Nephron progenitor cell (in vitro differentiated cells): ENCODE data around the gene SSH3.

Source experiments
- DNase-seq: peaks from one replicate; pipeline ENCODE4 v3.0.0; 2021
- H3K27ac Mint-ChIP-seq: 2 replicates; pipeline ENCODE4 v1.8.0; 2021; ENCODE audit warnings: mild to moderate bottlenecking, moderate library complexity, mixed read lengths
- H3K27me3 Mint-ChIP-seq: 2 replicates; pipeline ENCODE4 v1.8.0; 2021; ENCODE audit warnings: mild to moderate bottlenecking, low read depth, mixed read lengths; ENCODE audit not compliant: poor library complexity
- H3K36me3 Mint-ChIP-seq: 2 replicates; pipeline ENCODE4 v1.8.0; 2021; ENCODE audit warnings: low read depth, mixed read lengths
- H3K4me1 Mint-ChIP-seq: 2 replicates; pipeline ENCODE4 v1.8.0; 2021; ENCODE audit warnings: mixed read lengths
- H3K4me3 Mint-ChIP-seq: 2 replicates; pipeline ENCODE4 v1.8.0; 2021; ENCODE audit warnings: mild to moderate bottlenecking, moderate library complexity, mixed read lengths
- H3K9me3 Mint-ChIP-seq: 2 replicates; pipeline ENCODE4 v1.8.0; 2021; ENCODE audit warnings: mild to moderate bottlenecking, moderate library complexity, mixed read lengths
- TF ChIP-seq, protein P1 (sequence below): fragments of 200-600 bp; sonication (generic); IDR thresholded peaks from 2 replicates; pipeline ENCODE4 v1.5.0; 2021; ENCODE audit warnings: antibody characterized with exemption

SSH3 gene

DNA sequence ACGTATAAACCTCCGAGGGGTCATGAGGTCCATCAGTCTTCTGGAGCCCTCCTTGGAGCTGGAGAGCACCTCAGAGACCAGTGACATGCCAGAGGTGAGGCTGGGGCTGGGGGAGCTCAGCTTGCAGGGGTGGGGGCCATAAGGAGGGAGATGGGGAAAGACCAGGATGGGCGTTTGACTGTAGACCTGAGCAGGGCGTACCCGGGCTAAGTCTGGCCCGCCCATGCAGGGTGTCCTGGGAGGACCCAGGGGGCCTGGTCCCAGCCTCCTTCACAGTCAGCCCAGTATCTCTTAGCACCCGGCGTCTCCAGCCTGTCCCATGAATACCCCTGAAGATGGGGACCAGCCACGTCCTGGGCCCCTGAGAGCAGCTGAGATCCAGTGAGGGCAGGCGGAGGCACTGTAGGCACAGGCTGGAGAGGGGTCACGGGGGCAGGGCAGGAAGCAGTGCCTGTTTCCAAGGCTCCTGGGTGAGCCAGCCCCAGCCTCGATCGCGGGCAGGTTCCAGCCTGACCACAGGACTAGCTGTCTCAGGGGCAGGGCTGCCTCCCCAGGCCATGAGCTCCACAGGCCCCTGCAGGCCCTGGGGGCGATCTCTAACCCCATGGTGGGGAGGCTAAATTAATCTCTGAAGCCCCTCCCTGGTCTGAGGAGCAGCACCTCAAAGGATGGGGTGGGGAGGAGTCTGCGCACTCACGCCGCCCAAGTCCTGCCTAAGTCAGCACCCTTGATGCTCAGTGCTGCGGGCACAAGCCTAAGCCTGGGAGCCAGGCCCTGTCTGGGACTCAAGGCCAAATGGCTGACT, 7.1 kb downstream of the SSH3 start:
- no peak overlapping the region for H3K4me3 Mint-ChIP-seq
- peaks cover 8% of the 10 kb centered on the region for H3K4me1 Mint-ChIP-seq
- TF ChIP-seq, protein P1, sequence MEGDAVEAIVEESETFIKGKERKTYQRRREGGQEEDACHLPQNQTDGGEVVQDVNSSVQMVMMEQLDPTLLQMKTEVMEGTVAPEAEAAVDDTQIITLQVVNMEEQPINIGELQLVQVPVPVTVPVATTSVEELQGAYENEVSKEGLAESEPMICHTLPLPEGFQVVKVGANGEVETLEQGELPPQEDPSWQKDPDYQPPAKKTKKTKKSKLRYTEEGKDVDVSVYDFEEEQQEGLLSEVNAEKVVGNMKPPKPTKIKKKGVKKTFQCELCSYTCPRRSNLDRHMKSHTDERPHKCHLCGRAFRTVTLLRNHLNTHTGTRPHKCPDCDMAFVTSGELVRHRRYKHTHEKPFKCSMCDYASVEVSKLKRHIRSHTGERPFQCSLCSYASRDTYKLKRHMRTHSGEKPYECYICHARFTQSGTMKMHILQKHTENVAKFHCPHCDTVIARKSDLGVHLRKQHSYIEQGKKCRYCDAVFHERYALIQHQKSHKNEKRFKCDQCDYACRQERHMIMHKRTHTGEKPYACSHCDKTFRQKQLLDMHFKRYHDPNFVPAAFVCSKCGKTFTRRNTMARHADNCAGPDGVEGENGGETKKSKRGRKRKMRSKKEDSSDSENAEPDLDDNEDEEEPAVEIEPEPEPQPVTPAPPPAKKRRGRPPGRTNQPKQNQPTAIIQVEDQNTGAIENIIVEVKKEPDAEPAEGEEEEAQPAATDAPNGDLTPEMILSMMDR: no peak
- no peak for DNase-seq
- H3K27ac Mint-ChIP-seq: no peak overlapping the region
- peaks cover 10% of the 10 kb centered on the region for H3K27me3 Mint-ChIP-seq
- H3K9me3 Mint-ChIP-seq: no peaks in the 10 kb centered on the region
- H3K36me3 Mint-ChIP-seq: no peaks in the 10 kb centered on the region

DNA sequence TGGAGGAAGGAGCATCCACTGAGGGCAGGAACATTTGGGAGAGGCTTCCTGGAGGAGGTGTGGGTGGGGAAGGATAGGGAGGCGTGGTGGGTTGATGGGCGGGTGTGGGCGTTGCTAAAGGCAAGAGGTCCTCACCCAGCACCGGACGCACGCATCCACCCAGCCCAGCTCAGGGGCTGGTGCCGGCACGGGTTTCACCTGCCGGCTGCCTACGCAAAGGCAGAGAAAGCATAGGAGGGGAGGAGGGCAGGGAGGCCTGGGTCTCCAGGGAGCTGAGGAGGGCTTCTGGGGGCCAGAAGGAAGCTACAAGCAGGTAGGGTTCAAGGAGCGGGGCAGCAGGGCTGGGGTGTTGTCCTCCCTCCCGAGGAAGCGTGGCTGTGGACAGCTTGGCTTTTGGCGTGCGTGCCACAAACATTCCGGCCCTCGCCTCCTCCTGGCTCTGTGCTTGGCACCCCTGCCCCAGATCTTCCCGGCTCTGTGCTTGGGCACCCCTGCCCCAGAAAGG, 7.8 kb downstream of the SSH3 start:
- no peak overlapping the region for H3K27ac Mint-ChIP-seq
- TF ChIP-seq, protein P1: no peak

DNA sequence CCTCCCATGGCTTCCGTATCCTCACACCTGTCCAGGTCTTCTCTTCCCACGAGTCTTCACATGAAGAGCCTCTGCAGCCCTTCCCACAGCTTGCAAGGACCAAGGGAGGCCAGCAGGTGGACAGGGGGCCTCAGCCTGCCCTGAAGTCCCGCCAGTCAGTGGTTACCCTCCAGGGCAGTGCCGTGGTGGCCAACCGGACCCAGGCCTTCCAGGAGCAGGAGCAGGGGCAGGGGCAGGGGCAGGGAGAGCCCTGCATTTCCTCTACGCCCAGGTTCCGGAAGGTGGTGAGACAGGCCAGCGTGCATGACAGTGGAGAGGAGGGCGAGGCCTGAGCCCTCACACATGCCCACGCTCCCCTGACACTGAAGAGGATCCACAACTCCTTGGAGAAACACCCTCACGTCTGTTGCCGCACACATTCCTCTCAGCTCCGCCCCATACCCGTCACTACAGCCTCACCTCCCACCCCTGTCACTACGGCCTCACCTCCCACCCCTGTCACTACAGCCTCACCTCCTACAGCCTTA, 8.3 kb downstream of the SSH3 start:
- H3K4me1 Mint-ChIP-seq: peaks cover 9% of the 10 kb centered on the region
- no peak overlapping the region for H3K4me3 Mint-ChIP-seq
- no peaks in the 10 kb centered on the region for H3K36me3 Mint-ChIP-seq
- TF ChIP-seq, protein P1: no peak
- peaks cover 9% of the 10 kb centered on the region for H3K27me3 Mint-ChIP-seq
- no peak for DNase-seq
- no peaks in the 10 kb centered on the region for H3K9me3 Mint-ChIP-seq
- no peak overlapping the region for H3K27ac Mint-ChIP-seq

More for the DNA sequence above, 7.8 kb downstream of the SSH3 start:
- Mint-ChIP-seq H3K9me3 (no peaks in the 10 kb centered on the region), H3K36me3 (no peaks in the 10 kb centered on the region), H3K27me3 (peaks cover 9% of the 10 kb centered on the region), H3K4me1 (peaks cover 9% of the 10 kb centered on the region), H3K4me3 (no peak overlapping the region)
- no peak for DNase-seq

DNA sequence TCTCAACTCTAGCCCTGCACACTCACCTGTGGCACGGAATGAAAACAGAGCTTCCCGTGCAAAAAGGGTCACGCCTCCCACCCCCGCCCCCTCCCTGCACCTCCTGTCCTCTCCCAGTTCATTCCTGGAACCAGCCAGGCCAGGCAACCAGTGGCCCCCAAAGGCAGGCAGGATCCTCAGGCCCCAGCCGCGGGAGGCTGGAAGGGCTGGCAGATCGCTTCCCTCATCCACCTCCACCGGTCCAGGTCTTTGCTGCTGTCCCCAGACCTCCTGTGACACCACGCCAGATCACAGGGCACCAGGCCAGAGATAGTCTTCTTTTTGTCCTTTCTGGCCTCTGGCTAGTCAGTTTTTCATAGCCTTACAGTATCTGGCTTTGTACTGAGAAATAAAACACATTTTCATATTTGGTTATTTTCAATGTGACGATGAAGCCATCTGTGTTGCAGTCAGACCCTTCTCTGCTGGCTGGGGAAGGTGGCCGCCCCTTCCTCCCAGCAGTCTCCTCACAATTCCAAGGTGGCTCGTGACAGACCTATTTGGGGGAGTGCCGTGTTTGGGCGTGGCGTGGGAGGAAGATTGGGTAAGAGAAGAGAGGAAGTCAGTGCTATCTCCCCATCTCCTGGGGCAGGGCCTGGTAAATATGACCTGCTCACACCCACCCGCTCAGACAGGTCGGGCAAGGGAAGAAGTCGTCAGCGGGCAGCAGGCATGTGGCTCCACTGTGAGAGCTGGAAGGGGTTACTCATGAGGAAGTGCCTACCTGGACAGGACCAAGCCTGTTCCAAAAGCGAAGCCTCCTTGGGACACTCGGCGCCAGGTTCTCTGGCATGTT, 9.1 kb downstream of the SSH3 start:
- H3K4me1 Mint-ChIP-seq: peaks cover 9% of the 10 kb centered on the region
- no peak for DNase-seq
- TF ChIP-seq, protein P1: no peak
- no peaks in the 10 kb centered on the region for H3K36me3 Mint-ChIP-seq
- H3K9me3 Mint-ChIP-seq: no peaks in the 10 kb centered on the region
- H3K27ac Mint-ChIP-seq: peak overlapping the region; percentile 9
- H3K27me3 Mint-ChIP-seq: peaks cover 8% of the 10 kb centered on the region
- H3K4me3 Mint-ChIP-seq: no peak overlapping the region

DNA sequence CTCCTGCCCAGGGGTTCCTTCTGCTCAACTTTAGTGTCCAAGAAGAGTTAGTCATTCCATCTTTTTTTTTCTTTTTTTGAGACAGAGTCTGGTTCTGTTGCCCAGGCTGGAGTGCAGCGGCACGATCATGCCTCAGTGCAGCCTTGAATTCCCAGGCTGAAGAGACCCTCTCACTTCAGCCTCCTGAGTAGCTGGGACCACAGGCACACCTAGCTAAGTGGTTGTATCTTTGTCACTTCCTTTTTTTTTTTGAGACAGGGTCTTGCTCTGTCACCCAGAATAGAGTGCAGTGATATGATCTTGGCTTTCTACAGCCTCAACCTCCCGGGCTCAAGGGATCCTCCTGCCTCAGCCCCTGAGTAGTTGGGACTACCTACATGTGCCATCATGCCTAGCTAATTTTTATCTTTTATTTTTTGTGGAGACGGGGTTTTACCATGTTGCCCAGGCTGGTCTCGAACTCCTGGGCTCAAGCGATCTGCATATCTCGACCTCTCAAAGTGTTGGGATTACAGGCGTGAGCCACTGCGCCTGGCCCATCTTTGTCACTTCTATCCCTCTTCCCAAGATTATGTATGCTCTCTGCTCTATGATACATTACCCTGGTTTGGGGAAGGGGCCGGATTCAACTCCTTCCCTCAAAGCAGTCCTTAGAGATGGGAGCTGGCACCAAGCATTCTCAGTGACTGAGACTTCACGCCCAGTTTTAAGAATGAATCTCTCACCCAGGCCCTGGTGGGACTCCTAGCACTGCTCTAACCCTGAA, 10.0 kb downstream of the SSH3 start:
- no peaks in the 10 kb centered on the region for H3K36me3 Mint-ChIP-seq
- no peak for DNase-seq
- peak overlapping the region; percentile 66 for H3K27ac Mint-ChIP-seq
- H3K9me3 Mint-ChIP-seq: no peaks in the 10 kb centered on the region
- TF ChIP-seq, protein P1: no peak
- H3K4me3 Mint-ChIP-seq: no peak overlapping the region
- peaks cover 15% of the 10 kb centered on the region for H3K4me1 Mint-ChIP-seq
- H3K27me3 Mint-ChIP-seq: peaks cover 11% of the 10 kb centered on the region
